ENCODE data around the gene RPTOR.
"Not testable (repeated sequence)": the region's sequence is repeated elsewhere in the genome, so short reads cannot be mapped to it uniquely, and the experiment has no call there.

RPTOR gene

GRCh38 chr17:80787881-80788280, 243.2 kb downstream of the RPTOR start:
- DNase-seq, result no peak

GRCh38 chr17:80789356-80789902, 244.8 kb downstream of the RPTOR start:
- no peak for DNase-seq

GRCh38 chr17:80790021-80790765, 245.6 kb downstream of the RPTOR start:
- peak in 1 of 2 donors; percentile 38 for DNase-seq

- DNase-seq, result peak in 1 of 2 donors; percentile 51
These were observed 246.5 kb downstream of the RPTOR start for GRCh38 chr17:80790981-80791742.

GRCh38 chr17:80791758-80792284, 247.2 kb downstream of the RPTOR start:
- peak in 1 of 2 donors; percentile 33 for DNase-seq

- no peak for DNase-seq
These were observed 247.7 kb downstream of the RPTOR start for GRCh38 chr17:80792373-80792781.

GRCh38 chr17:80793421-80793820, 248.8 kb downstream of the RPTOR start:
- no peak for DNase-seq

- DNase-seq, result no peak
These were observed 249.2 kb downstream of the RPTOR start for GRCh38 chr17:80793851-80794267.

- DNase-seq, result no peak
These were observed 249.8 kb downstream of the RPTOR start for GRCh38 chr17:80794281-80795089.

GRCh38 chr17:80795090-80795580, 250.5 kb downstream of the RPTOR start:
- DNase-seq, result no peak

GRCh38 chr17:80795754-80796153, 251.1 kb downstream of the RPTOR start:
- no peak for DNase-seq

- DNase-seq, result no peak
These were observed 251.8 kb downstream of the RPTOR start for GRCh38 chr17:80796430-80796861.

- not testable (repeated sequence) for DNase-seq
These were observed 252.6 kb downstream of the RPTOR start for GRCh38 chr17:80797222-80797621.

- DNase-seq, result no peak
These were observed 253.3 kb downstream of the RPTOR start for GRCh38 chr17:80797741-80798594.

GRCh38 chr17:80798595-80799537, 254.2 kb downstream of the RPTOR start:
- DNase-seq, result no peak

GRCh38 chr17:80799538-80800480, 255.2 kb downstream of the RPTOR start:
- DNase-seq, result no peak

GRCh38 chr17:80800481-80801391, 256.1 kb downstream of the RPTOR start:
- no peak for DNase-seq

Measured in CD4-positive, alpha-beta T cell treated with Interleukin-4 for 1 hour (primary cell).